GM19372 (cell line): ENCODE results near the gene AP4S1.
"Not testable (repeated sequence)": the region's sequence is repeated elsewhere in the genome, so short reads cannot be mapped to it uniquely, and the experiment has no call there.

Experiments
- ATAC-seq: cut with Tn5 transposase; IDR thresholded peaks from one replicate; pipeline ENCODE4 v1.9.1; 2021; ENCODE audit warnings: mild to moderate bottlenecking, low read depth, moderate library complexity; ENCODE audit not compliant: unreplicated experiment

The AP4S1 gene

DNA sequence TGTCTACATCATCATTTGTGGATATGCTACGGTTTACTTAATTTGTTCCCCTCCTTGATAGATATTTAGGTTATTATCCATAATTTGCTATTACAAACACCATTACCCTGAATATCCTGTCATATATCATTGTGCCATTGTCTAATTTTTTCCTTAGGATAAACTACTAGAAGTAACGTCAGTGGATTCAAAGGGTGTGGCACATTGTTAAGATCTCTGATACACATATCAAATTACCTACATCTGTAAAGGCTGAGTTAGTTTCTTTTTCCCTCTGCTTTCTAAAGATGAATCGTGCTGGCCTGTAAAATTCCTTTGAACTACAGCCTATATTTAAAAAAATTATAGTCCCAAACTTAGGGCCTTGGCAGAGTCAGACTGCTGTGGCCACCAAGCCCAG, 54.6 kb downstream of the AP4S1 start:
- ATAC-seq = no peak

- no peak for ATAC-seq
These were observed 55.0 kb downstream of the AP4S1 start for GRCh38 chr14:31080484-31080883.

DNA sequence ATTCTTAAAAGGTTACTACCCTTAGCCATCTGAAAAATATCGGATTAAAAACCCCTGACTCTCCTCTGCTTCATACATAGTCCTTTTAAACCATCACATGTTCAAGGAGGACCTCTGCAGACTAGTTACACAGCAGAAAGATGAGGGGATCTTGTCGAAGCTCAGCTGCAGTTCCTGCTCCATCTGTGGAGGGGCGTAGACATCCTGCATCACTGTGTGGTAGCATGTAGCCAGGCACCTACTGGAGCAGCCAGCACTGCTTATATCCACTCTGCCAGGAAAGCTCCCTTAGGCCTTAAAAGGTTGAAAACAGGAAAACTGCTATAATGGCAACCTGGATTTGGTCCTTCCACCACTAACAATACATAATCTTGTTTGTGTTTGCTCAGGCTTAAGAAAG, 58.3 kb downstream of the AP4S1 start:
- no peak for ATAC-seq

DNA sequence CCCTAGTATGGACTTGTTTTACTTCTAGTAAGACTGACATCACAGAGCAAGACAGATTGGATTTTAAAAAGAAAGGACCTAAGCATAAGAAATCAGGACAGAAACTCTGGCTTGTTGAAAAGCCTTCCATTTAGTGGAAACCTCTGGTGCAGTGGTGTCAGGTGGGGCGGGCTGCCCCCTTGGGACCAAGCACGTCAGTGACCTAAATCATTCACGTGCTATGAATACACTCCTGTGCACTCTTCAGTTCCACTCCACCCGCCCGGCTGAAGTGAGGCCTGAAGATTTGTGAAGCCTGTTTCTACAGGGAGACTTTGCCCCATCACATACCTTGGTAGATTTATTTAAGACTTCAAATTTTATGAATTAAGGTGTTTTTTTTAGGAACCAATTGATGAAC, 58.9 kb downstream of the AP4S1 start:
- ATAC-seq = no peak

DNA sequence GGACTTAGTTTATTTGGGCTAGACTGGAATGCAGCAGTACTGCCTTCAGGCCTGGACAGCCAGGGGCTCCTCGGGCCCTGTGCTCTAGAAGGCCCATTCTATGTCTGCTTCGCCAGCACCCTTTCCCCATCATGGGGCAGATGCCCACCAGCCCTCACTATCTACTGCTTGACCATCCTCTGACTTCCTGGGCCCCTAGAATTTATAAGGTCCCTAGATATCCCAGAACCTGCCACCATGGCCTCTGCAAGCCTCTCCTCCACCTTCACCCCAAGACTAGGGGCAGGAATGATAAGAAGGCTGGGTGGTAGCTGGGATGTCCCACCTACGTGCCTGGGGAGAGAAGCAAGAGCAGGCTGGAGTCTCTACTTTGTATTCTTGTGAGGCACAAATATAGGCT, 59.6 kb downstream of the AP4S1 start:
- no peak for ATAC-seq

GRCh38 chr14:31086466-31086865, 61.0 kb downstream of the AP4S1 start:
- not testable (repeated sequence) for ATAC-seq

DNA sequence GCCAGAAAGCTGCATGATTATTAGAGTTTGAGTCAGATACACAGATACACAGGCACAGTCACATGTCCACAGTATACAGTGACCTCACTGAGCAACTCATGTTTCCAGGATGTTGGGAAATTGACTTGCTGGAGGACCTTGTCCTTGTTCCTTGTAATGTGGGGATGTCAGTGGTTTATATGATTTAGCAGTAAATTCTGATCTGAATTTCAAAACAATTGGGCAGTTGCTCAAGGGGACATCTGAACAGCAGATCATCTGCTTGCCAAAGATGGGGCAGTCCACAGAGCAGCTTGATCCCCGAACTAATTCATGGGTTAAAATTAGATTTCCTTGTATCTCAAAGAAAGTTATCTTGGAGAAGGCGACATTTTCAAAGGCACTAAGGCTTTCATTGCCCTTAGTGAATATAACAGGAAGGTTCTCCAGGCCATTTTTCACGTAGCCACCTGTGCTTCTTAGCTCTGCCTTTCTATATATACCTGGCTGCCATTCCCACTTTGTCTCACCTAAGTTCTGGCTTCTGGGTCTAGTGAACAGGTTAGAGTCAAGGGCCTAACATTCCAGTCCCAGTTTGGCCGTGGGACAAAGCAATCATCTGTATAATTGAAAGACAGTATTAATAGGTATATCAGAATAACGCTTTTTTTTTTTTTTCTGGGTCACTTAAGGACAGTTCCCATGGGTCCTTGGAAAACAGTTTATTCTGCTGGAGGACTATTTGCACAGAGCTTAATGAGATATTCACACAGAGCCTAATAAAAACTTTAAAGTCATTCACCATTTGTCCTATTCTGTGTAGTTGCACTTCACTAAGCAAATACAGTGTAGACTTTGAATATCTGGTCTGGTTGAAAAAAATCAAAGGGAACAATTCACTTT, 65.7 kb downstream of the AP4S1 start:
- no peak for ATAC-seq

- ATAC-seq = no peak
These were observed 66.8 kb downstream of the AP4S1 start for GRCh38 chr14:31092160-31092708.

DNA sequence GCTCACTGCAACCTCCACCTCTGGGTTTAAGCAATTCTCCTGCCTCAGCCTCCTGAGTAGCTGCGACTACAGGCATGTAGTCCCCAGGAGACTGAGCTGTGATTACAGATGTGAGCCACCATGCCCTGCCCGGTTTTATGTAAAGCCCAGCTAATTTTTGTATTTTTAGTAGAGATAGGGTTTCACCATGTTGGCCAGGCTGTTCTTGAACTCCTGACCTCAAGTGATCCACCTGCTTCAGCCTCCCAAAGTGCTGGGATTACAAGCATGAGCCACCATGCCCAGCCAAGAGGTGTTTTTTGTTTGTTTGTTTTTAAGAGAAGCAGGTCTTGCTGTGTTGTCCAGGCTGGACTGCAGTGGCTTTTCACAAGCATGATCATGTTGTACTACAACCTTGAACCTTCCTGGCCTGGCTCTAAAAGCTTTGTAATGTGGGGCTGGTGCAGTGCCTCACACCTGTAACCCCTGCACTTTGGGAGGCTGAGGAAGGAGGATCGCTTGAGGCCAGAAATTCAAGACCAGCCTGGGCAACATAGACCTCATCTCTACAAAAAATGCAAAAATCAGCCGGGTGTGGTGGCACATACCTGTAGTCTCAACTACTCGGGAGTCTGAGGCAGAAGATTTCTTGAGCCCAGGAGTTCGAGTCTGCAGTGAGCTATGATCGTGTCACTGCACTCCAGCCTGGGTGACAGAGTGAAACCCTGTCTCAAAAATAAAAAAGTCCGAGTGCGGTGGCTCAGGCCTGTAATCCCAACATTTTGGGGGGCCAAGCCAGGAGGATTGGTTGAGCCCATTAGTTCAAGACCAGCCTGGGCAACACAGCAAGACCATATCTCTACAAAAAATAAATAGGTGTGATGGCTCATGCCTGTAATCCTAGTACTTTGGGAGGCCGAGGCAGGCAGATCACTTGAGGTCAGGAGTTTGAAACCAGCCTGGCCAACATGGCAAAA, 68.7 kb downstream of the AP4S1 start:
- ATAC-seq = not testable (repeated sequence)

GRCh38 chr14:31095817-31096216, 70.4 kb downstream of the AP4S1 start:
- not testable (repeated sequence) for ATAC-seq

- no peak for ATAC-seq
These were observed 70.8 kb downstream of the AP4S1 start for GRCh38 chr14:31096255-31096654.

DNA sequence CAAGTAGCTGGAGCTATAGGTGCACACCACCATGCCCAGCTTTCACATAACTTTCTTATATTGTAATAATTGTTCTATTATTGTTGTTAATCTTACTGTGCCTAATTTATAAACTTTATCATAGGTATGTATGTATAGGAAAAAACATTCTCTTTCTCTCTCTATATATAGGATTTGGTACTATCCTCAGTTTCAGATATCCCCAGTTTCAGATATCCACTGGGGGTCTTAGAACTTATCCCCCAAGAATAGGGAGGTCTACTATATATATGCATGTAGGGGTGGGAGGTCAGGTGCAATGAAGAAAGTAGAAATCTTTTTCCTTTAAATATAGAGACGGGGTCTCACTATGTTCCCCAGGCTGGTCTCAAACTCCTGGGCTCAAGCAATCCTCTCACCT, 71.6 kb downstream of the AP4S1 start:
- ATAC-seq = no peak

- ATAC-seq = no peak
These were observed 81.3 kb downstream of the AP4S1 start for GRCh38 chr14:31106768-31107167.

- ATAC-seq = no peak
These were observed 83.8 kb downstream of the AP4S1 start for GRCh38 chr14:31109257-31109656.

DNA sequence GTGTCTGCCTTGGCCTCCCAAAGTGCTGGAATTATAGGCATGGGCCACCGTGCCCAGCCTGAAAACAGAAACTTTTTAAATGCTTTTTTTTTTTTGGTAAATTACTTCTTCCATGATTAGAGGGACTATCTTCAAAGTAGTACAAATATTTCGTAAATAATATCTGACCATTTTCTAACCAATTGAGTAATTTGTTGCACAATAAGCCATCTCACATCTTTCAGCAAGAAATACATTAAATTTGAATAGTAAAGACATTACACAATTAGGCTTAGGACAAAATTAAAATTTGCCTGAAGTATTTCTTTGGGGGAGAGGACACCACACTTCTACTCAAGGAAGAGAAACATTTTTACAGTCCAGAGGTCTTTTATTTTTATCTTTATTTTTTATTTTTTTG, 85.4 kb downstream of the AP4S1 start:
- no peak for ATAC-seq

DNA sequence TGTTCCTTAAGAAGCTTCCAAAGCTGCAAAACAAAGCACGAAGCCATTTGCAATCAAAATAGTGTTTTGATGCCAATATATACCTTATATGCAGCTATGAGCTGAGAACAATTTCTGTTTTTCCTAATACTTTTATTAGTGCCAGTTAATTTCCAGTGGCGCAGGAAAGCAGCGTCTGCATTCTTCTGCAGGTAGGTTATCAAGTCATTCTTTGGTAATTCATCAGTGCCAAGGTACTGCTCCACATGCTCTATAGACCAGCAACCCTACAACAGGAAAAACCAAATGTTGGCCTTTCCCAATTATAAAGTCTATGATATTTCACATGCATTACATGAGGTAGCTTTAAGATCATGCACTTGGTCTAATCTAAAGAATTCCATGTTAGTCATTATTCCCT, 88.3 kb downstream of the AP4S1 start:
- no peak for ATAC-seq

- ATAC-seq = no peak
These were observed 93.4 kb downstream of the AP4S1 start for GRCh38 chr14:31118892-31119291.

GRCh38 chr14:31122098-31122611, 96.7 kb downstream of the AP4S1 start:
- no peak for ATAC-seq

- no peak for ATAC-seq
These were observed 97.5 kb downstream of the AP4S1 start for GRCh38 chr14:31122921-31123320.

DNA sequence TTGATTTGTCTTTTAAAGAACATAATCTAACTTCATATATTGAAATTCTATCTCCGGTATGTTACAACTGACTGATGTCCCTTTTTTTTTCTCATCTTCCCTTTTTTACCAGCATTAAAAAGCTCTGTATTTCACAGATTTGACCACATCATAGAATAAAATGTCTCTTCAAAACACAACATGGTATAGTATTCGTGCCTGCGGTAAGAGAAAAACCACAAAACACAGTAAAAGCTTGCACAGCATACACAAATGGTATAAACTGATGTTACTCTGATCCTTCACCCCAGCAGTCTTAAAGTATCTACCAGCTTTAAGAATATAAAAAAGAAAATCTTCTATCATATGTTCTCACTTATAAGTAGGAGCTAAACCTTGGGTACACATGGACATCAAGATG, 98.7 kb downstream of the AP4S1 start:
- no peak for ATAC-seq

GRCh38 chr14:31125231-31125630, 99.8 kb downstream of the AP4S1 start:
- no peak for ATAC-seq
